GM18498 (cell line): ENCODE data around the gene ZBTB49.
"Not testable (repeated sequence)": the region's sequence is repeated elsewhere in the genome, so short reads cannot be mapped to it uniquely, and the experiment has no call there.

Source experiments
- ATAC-seq: cut with Tn5 transposase; IDR thresholded peaks from one replicate; pipeline ENCODE4 v1.9.1; 2021; ENCODE audit warnings: mild to moderate bottlenecking, moderate library complexity; ENCODE audit not compliant: unreplicated experiment

The ZBTB49 gene, protein sequence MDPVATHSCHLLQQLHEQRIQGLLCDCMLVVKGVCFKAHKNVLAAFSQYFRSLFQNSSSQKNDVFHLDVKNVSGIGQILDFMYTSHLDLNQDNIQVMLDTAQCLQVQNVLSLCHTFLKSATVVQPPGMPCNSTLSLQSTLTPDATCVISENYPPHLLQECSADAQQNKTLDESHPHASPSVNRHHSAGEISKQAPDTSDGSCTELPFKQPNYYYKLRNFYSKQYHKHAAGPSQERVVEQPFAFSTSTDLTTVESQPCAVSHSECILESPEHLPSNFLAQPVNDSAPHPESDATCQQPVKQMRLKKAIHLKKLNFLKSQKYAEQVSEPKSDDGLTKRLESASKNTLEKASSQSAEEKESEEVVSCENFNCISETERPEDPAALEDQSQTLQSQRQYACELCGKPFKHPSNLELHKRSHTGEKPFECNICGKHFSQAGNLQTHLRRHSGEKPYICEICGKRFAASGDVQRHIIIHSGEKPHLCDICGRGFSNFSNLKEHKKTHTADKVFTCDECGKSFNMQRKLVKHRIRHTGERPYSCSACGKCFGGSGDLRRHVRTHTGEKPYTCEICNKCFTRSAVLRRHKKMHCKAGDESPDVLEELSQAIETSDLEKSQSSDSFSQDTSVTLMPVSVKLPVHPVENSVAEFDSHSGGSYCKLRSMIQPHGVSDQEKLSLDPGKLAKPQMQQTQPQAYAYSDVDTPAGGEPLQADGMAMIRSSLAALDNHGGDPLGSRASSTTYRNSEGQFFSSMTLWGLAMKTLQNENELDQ

DNA sequence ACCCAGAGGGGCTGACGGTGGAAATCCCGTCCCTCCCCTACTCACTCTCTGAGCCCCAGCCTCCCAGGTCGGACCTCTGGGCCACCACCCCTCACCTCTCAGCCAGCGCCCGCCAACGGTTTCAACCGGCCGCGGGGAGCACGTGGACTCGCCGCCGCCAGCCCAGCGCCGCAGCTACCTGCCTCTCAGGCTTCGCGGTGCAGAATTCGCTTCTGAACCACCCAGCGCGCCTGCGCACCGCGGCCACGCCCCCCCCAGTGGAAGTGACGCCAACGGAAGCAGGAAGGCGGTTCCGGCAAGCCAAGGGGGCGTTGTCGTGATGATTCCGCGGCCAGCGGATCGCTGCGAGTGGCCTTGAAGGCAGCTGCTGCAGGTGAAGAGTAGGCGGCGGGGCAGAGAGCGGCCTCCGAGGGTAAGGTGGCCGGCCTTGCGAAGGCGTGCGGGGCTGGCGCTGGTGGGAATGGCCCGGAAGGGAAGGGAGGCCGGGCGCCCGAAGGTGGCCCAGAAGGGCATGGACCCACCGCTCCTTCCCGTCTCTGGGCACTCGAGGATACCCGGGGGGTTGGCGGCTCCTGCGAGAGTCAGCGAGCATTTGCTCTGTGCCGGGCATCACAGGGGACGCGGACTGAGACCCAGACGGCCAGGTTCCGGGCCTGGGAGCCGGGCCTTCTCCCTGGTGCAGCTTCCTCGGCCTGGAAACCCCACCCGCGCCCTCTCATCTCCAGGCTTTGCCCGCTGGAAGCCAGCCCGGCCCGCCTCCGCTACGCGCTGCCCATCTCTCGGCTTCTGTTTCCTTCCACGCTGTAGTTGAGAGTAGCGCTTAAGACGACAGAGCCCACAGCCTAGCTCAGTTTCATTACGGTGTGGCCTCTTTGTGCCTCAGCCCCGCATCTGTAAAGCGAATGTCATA is at the start of gene ZBTB49, which contains the start of gene LYAR:
ZBTB49 (plus strand) TSS at position 311 of the 910 bp plus-strand sequence. CDS start 9,695 bp downstream, outside the sequence.
LYAR (minus strand) TSS at position 214 of the 910 bp plus-strand sequence. CDS start 6,412 bp downstream, outside the sequence.
- ATAC-seq, result peak; percentile 90

DNA sequence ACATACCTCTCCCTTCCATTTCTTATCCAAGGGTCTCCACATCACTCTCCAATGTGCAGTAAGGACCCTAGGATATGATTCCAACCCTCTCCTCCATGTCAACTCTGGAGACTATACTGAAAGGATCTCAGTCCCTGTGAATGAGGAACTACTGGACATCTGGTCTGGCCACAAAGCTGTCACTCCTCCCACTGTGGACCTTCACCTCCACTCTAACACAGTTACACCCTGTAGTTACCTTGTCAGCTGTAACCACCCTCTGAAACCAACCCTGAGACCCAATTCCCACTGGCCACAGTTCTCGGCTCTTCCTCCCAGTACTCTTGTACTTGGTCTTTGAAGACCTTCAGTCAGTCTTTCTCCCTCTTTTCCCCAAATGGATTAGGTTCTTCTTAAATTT is 44.9 kb upstream of the ZBTB49 start:
- ATAC-seq, result no peak

DNA sequence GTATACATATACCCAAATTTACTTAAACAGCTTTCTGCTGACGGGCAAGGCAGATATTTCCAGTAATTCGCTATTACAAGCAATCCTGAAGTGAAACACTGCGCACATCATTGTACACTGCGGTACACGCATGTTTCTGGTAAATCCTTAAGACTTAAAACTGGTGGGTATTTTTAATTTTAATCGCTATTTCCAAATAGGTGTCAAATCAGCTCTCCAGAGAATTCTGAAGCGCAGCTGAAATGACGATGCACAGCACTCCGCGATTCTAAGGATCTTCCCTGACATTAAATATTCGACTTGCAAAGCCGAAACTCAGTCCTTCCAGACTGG is 42.4 kb upstream of the ZBTB49 start:
- ATAC-seq, result peak; percentile 41

DNA sequence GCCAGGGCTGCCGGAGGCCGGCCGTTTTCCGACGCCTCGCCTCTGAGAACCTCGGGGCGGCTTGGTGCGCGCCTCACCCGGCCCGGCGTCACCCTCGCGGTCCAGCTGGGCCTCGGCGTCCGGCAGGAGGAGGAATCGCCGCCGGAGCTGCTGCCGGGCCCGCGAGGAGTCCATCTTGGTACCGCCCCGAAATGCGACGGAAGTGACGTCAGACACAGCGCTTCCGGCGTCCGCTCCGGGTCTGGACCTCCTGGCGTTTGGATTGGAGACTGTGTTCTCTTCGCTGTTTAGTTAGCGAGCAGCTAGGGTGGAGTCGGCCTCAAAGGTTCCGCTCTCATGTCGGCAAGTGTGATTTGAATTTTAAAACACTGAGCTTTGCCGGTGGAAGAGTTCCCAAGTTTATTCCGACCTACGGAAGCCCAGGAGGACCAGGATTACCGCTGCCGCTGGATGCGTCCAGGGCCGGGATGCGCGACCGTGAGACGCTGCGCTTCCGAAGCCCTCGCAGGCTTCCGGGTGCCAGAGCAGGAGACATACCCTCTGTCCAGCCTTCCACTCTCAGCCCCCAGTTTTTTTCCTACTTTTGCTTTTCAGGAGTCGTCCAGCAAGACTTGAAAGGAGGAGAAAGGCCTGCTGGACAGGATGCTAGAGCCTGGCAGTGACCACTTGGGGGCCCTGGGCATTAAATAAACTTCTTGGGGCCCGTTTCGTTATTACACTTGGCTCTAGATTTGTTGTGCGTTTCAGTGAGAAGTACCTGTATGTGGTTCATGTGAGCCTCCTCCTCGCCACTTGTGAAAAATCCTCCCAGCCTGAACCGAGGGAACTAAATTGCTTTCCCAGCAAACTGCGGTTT is 41.8 kb upstream of the ZBTB49 start, which contains the start of gene TMEM128:
TMEM128 (minus strand) TSS at position 195 of the 856 bp plus-strand sequence; CDS start at position 174, 21 bp downstream.
- ATAC-seq, result peak; percentile 96

DNA sequence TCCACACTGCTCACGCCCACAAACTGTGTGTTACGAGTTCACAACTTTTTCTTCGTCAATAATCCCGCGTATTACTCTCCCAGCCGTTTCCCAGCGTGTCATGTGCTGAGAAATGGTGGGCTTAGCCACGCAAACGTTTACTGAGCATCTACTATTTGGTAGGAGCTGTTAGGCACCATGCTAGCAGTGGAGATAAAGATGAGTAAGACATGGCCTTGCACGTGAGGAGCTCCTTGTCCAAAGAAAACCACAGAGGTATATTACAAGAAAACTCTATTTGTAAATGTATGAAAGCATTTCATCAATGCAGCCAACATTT is 41.2 kb upstream of the ZBTB49 start:
- no peak for ATAC-seq

DNA sequence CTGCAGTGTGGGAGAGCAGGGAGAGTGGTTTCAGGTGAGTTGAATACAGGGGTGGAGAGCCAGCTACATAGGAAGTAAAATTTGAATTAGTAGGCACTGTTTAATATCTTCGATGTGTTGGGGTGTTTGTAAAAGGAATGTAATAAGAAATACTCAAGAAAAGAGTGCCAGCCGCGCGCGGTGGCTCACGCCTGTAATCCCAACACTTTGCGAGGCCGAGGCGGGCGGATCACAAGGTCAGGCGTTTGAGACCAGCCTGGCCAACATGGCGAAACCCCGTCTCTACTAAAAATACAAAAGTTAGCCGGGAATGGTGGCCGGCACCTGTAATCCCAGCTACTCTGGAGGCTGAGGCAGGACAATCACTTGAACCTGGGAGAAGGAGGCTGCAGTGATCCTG is 40.7 kb upstream of the ZBTB49 start:
- ATAC-seq, result not testable (repeated sequence)

DNA sequence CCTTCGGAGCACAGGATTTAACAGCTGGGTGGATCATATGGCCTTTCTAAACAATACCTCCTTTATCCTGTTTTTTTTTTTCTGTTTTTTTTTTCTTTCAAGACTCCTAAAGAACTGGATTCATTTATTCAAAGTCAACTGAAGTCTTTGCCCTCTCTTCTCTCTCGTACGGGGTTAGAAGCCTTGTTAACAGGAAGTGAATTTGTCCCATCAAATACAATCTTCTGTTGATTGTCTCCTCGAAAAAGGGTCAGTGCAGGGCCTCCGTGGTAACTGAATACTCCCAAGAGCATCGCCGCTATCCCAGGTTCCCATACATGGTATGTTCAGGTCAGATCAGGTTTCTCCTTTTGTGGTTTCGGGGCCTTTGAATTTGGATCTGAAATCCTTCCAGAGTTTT is 40.2 kb upstream of the ZBTB49 start:
- no peak for ATAC-seq

DNA sequence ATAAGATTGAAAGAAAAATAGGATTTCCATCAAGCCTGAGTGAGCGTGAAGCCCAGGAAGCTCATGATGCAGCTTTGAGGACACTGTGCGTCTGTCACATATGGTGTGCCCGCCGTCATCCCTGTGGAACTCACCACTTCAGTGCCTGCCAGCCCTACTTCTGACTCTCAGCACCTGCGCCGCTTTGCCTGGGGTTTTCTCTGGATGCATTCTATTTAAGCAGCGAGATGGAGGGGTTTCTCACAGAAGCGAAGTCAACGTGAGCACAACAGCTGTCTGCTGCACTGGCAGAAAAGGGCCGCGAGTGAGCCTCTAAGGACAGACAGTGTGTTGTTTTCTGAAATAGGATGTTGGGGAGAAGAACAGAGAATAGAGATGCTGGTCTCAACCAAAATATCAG is 35.9 kb upstream of the ZBTB49 start:
- ATAC-seq, result no peak

DNA sequence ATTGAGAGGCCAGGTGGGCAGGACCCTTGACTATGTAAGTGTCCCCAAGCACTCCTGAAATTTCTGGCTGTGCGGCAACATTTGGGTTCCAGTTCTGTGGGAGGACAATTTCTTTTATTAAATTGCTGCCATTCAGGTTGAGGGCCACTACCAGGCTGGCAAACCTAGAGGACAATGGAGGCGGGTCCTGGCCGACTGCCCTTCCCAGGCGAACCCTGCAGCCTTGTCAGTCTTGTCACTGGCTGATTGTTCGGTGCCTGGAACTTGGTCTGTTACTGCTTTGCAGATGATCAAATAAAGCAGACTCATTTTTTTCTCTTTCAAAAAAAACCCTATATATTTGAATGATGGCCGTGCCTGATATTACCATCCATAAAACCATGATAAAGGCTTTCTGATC is 35.4 kb upstream of the ZBTB49 start:
- ATAC-seq, result no peak

DNA sequence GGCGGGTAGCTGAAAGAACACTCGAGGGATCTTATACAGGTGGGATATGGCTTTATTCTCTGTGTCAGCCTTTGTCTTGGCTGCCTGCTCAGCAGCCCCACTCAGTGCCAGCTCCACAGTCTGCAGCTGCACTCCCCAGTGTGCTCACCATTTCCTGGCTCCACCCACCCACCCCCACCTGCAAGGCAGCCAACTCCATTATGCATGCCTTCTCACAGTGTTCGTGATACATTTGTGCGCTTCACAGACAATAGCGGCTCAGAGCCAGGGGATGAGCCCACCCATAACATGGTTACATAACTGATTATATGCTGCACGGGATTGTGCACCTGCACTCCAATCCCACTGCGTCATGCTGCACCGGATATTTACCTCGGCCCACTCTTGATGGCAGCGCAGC is 33.3 kb upstream of the ZBTB49 start:
- no peak for ATAC-seq

DNA sequence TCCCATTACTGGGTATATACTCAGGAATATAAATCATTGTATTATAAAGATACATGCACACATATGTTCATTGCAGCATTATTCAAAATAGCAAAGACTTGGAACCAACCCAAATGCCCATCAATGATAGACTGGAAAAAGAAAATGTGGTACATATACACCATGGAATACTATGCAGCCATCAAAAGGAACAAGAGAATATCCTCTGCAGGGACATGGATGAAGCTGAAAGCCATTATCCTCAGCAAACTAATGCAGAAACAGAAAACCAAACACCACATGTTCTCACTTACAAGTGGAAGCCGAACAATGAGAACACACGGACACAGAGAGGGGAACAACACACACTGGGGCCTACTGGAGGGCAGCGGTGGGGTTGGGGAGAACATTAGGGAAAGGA is 32.3 kb upstream of the ZBTB49 start:
- not testable (repeated sequence) for ATAC-seq

DNA sequence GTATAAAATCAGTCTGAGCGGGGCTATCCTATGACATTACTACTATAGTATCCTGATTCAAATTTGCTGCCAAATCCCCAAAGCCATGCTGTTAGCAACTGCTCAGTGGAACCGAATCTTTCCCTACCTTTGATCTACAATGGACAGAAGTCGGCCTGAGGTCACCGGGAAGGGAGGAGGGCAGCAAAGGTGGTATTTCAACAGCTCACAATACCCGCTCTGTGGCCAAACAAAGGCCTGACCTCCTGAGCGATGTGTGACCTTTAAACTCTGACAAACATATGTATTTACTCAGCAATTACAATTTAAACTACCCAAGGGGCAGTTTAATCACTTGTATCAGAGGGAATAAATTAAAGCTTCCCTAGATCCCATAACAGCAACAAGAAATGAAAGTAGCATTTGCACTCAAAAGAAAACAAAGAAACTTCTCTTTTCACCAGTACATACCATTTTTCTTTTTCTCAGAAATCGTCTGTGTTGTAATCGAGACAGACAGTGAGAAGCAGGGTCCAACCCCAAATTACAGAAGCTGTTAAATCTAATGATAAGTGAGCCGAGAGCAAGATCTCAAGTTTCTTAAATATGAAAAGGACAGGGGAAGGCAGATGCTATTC is 30.5 kb upstream of the ZBTB49 start:
- ATAC-seq, result no peak

DNA sequence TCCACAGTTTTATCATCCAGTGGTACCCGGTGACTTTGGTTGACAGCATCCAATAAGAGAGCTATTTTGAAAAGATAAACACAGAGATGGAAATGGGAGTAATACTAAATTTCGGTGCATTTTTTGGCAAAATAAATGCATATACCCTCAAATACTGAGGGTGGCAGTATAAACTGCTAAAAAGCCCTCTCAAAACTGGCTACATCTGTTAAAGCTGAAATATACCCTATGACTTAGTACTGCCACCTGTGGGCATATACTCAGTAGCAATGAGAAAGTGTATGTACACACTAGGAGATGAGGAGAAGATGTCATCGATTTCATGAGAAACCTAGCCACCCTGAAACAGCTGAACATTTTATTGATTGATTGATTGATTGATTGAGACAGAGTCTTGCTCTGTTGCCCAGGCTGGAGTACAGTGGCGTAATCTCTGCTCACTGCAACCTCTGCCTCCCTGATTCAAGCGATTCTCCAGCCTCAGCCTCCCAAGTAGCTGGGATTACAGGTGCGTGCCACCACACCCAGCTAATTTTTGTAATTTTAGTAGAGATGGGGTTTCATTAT is 29.8 kb upstream of the ZBTB49 start:
- ATAC-seq, result no peak

DNA sequence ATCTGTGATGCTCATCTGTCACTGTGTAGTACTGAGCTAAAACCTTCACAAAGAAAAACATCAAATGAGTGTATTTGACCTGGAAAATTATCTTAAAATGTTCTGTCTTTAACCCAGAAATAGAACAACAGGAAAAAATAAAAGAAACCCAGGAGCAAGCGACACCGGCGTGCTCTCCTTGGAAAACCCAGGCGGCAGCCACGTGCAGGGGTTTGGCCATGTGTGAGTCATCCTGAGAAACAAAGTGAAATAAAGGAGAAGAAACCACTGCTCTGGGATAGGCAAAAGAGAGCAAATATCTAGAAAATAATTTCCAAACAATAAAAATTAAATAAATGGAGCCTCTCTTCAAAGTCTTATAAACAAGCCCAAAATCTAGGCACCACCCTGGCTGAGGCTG is 22.1 kb upstream of the ZBTB49 start:
- no peak for ATAC-seq

DNA sequence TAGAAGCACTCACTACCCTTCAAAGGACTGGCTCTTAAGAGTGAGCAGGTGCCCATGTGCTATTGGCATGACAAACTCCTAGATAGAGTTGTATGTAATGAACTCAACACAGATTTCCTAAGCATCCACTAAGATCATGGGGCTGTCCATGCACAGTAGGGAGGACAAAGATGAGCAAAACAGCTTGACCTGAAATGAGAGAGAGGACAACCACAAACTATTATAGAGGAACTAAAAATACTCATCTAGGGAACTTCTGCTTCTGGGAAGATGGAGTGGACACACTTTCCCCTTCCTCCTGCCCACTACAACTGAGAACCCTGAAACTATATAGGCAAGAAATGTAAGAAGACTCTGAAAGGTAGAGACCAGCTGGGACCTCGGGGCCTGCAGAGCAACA is 21.3 kb upstream of the ZBTB49 start:
- no peak for ATAC-seq

DNA sequence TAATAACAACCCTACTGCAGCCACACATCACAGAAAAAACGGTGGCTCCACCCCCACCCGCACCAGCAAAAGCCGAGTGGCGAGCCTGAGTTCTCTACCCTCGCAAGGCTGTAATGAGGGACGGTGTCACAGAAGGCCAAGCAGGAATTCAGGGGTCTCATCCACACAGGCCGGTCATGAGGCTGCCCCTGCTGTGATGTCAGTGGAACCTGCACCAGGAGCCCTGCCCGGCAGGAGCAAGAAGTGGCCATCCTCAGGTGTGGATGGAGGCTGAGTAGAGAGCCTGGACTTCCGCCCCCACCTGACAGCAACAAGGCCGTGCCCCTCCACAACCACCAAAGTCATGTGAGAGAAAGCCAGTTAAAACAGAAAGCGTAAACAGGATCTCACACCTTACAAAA is 20.7 kb upstream of the ZBTB49 start:
- ATAC-seq, result no peak

DNA sequence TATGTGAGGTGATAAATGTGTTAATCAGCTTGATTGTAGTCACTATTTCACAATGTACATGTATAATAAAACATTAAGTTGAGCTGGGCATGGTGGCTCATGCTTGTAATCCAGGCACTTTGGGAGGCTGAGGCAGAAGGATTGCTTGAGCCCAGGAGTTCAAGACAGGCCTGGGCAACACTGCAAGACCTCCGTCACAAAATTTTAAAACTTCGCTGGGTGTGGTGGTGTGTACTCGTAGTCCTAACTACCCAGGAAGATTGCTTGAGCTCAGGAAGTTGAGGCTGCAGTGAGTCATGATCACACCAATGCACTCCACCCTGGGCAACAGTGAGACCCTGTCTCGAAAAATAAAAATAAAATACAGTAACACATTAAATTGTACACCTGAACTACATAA is 20.2 kb upstream of the ZBTB49 start:
- no peak for ATAC-seq

DNA sequence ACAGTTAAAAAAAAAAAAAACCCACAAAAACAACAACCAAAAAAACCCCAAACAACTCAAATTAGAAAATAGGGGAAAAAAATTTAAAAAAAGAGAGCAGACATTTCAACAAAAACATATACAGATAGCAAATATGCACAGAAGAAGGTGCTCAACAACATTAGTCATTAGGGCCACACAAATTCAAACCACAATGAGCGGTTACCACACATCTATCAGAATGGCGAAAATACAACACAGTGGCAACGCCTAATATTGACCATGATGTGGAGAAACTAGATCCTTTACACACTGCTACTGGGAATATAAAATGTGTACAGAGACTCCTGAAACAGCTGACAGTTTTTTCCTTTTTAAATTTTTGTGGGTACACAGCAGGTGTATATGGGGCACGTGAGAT is 19.5 kb upstream of the ZBTB49 start:
- no peak for ATAC-seq

DNA sequence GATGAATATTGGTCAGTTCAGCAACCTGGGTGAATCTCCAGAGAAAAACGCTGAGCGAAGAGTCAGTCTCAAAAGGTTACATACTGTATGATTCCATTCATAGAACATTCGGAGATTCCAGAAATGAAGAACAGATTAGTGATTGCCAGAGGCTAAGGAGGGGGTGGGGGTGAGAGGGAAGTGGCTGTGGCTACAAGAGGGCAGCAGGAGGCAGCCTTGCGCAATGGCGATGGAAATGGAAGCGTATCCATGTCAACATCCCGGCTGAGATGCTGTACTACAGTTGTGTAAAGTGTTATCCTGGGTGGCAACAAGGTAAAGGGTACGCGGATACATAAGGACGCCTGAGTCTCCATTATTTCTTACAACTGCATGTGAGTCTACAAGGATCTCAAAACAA is 18.1 kb upstream of the ZBTB49 start:
- ATAC-seq, result no peak

DNA sequence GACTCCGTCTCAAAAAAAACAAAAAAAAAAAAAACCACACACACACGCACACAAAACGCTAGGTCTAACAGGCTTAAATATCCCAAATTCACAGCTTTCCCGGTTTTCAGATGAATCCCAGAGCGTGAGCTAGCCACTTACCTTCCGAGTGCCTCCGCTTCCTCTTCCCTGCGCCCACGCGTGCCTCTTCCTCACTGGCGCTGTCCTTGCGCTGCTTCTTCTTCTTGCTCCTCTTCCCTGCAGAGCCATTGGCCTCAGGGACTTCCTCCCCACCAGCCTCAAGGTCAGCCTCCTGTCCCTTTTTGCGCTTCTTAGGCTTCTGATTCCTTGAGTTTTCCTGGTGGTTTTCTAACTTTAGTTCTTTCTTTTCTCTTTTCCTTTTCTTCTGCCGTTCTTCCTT is 15.8 kb upstream of the ZBTB49 start:
- no peak for ATAC-seq
